GM18951 (cell line): Measurements from ENCODE around the gene SEC31B.

Experiments used
- POLR2A ChIP-seq: IDR thresholded peaks from 4 replicates; pipeline ENCODE4 v1.6.1; 2011; ENCODE audit warnings: mild to moderate bottlenecking; ENCODE audit not compliant: insufficient read length, insufficient read depth; ENCODE audit errors: extremely low read depth
- in situ Hi-C: fragments of 300-500 bp; cut with MboI; formaldehyde crosslinking; loops from one replicate; pipeline ENCODE4 v1.12.0; 2022; ENCODE audit warnings: low sequenced_read_pairs, mixed read lengths, inconsistent platforms; ENCODE audit not compliant: unreplicated experiment

Gene SEC31B

DNA sequence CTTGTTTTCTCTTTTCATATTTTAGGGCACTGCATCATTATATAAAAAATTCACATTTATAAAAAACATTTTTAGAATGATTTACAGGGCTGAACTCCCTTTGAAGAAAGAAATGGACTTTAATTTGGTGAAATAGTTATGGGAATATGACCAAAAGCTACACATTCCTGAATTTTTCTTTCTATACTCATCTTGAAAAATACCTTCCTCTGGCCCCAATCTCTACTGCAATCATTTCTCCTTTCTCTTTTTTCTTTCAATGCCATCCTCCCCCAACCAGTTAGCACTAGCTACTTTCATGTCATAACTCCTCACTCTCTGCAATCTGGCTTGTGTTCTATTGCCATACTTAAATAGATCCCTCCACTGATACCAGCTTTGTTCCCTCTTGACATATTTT lies 50.7 kb downstream of the SEC31B start:
- in situ Hi-C loops = no loop called here
- TF ChIP-seq POLR2A = no peak

DNA sequence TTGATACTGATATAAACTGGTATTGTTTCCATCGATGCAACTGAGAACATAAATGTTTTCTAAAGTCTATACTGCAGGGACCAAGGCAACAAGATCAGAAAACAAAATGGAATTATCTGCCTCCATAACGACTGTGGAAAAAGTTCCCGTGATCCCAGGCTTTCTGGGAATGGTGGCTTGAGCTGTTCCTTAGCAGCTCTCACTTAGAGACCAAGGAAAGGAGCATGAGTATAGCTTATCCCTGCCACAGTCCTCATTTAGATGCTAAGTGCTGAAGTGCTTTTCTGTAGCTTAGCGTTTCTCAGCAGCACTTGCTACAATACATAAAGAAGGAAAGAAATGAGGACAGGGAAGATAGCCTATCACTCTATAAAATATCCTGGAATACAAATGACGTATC lies 51.3 kb downstream of the SEC31B start:
- no peak for TF ChIP-seq POLR2A
- in situ Hi-C loops = no loop called here

DNA sequence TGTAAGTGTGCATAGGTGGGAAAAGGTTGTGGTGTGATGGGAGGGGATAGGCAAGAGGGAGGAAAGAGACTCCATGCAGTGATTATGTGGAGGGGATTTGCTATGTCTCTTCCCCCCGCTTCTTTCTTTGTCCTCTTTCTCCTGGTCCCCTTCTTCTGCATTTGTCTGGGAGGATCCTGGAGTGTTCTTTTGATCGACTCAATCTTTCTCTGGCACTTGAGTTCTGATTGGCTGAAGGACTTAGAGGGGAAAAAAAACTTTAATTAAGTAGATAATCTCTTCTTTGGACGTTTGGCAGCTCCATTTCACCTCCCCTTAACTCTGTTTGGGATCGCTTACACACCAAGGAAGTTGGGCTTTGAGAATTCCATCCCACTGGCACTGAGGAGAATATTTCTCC lies 57.0 kb downstream of the SEC31B start, which contains the start of gene WNT8B:
WNT8B (plus strand) TSS at position 301 of the 400 bp plus-strand sequence. CDS start 160 bp downstream, outside the sequence.
- TF ChIP-seq POLR2A = no peak
- in situ Hi-C loops = no loop called here

DNA sequence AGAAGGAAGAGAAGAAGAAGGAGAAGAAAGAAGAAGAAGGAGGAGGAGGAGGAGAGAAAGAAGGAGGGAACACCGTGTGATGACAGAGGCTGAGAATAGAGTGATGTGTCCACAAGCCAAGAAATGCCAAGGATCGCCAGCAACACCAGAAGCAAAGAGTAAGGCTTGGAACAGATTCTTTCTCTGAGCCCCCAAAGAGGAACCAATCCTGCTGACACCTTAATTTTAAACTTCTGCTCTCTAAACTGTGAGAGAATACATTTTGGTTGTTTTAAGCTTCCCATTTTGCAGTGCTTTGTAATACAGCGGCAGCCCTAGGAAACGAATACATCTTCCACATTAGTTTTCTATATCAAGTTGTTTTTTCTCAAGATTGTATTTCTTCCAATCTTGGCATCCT lies 70.7 kb downstream of the SEC31B start:
- in situ Hi-C loops = loop anchor here (10.0 kb wide), 1 partner anchor 66 kb away; the partner anchor contains the start of gene SEC31B
- TF ChIP-seq POLR2A = no peak

- no peak for TF ChIP-seq POLR2A
- in situ Hi-C loops = loop anchor here (10.0 kb wide), 1 partner anchor 67 kb away; the partner anchor contains the start of gene SEC31B
Observed at GRCh38 chr10:100447663-100448062, 72.0 kb downstream of the SEC31B start.

- TF ChIP-seq POLR2A = no peak
- in situ Hi-C loops = loop anchor here (10.0 kb wide), 1 partner anchor 69 kb away; the partner anchor contains the start of gene SEC31B
Observed at GRCh38 chr10:100446130-100446761, 73.4 kb downstream of the SEC31B start.

- in situ Hi-C loops = loop anchor here (10.0 kb wide), 1 partner anchor 72 kb away; the partner anchor contains the start of gene SEC31B
- TF ChIP-seq POLR2A = no peak
Observed at GRCh38 chr10:100442548-100442947, 77.1 kb downstream of the SEC31B start.

DNA sequence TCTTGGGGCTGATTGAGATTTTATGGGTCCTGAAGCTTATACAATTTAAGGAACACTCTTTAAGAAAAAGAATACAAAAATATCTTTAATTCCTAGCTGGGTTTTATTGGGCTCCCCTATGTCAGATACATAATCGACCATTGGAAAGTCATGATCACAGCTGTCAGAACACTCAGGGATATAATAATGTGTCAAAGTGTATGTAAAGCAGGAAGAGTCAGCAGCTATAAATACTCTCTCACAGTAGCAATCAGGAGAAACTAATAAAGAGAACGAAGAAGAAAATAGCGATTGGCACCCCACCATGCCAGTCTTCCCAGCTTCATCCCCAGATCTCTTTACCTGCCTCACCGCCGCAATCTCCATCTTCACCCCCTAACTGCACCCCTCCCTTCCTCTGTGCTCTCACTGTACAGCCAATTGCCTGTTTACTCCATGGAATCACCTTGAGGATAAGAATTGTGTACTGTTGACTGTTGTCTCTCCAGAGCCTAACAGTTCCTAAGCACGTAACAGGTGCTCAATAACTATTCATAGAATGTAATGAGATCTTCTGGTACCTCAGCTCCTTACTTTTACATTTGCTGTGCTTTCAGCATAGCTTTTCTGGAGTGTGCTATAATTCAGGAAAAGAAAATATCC lies 80.9 kb downstream of the SEC31B start:
- in situ Hi-C loops = no loop called here
- TF ChIP-seq POLR2A = no peak
